GM23338 (cell line): ENCODE results near the gene TOE1. TPM values are rescaled to one million over a fixed set of nuclear protein-coding genes. Genes with fewer than 3 reads are reported as not detected.
A peak's percentile ranks its signal among the peaks of the same experiment; 100 is the strongest.

ENCODE experiments used
- ATAC-seq: fragments of 200-7000 bp; cut with Tn5 transposase; 3 replicates; pipeline ENCODE4 v1.9.1; 2020
- DNase-seq: peaks from one replicate; pipeline ENCODE4 v3.0.0-alpha.2; 2015; ENCODE audit warnings: low spot score
- H2AFZ ChIP-seq: fragments of 200-600 bp; sonication (generic); 2 replicates; pipeline ENCODE4 v1.8.0; 2016; ENCODE audit warnings: antibody characterized with exemption, mild to moderate bottlenecking, moderate library complexity
- H3F3A ChIP-seq: fragments of 200-600 bp; sonication (generic); replicated peaks from 2 replicates; pipeline ENCODE4 v1.8.0; 2017; ENCODE audit warnings: antibody characterized with exemption, mixed run types, low read depth
- H3K27ac ChIP-seq: fragments of 200-600 bp; sonication (generic); 2 replicates; pipeline ENCODE4 v1.6.1; 2016; ENCODE audit warnings: low read depth
- H3K27me3 ChIP-seq: fragments of 200-600 bp; sonication (generic); 2 replicates; pipeline ENCODE4 v1.8.0; 2016; ENCODE audit warnings: mild to moderate bottlenecking, mixed run types, moderate library complexity; ENCODE audit not compliant: insufficient read depth
- H3K36me3 ChIP-seq: fragments of 200-600 bp; sonication (generic); 2 replicates; pipeline ENCODE4 v1.8.0; 2016; ENCODE audit warnings: mild to moderate bottlenecking; ENCODE audit not compliant: insufficient read depth
- H3K4me1 ChIP-seq: fragments of 200-600 bp; sonication (generic); 2 replicates; pipeline ENCODE4 v1.8.0; 2016; ENCODE audit warnings: mild to moderate bottlenecking, moderate library complexity; ENCODE audit not compliant: insufficient read depth
- H3K4me2 ChIP-seq: fragments of 200-600 bp; sonication (generic); 2 replicates; pipeline ENCODE4 v1.7.1; 2017; ENCODE audit warnings: mixed run types
- H3K4me3 ChIP-seq: fragments of 200-600 bp; sonication (generic); 2 replicates; pipeline ENCODE4 v1.6.1; 2016; ENCODE audit warnings: mixed run types
- H3K79me2 ChIP-seq: fragments of 200-600 bp; sonication (generic); replicated peaks from 2 replicates; pipeline ENCODE4 v1.8.0; 2017; ENCODE audit warnings: mild to moderate bottlenecking; ENCODE audit not compliant: insufficient read depth
- H3K9me2 ChIP-seq: fragments of 200-600 bp; sonication (generic); 2 replicates; pipeline ENCODE4 v1.8.0; 2017; ENCODE audit not compliant: insufficient read depth
- H4K20me1 ChIP-seq: fragments of 200-600 bp; sonication (generic); replicated peaks from 2 replicates; pipeline ENCODE4 v1.8.0; 2017; ENCODE audit warnings: mild to moderate bottlenecking; ENCODE audit not compliant: insufficient read depth
- H3K27ac Mint-ChIP-seq: 2 replicates; pipeline ENCODE4 v1.8.0; 2020; ENCODE audit warnings: inconsistent platforms, mild to moderate bottlenecking, moderate library complexity, mixed read lengths
- H3K27me3 Mint-ChIP-seq: 3 replicates; pipeline ENCODE4 v1.8.0; 2022; ENCODE audit warnings: low read depth, mild to moderate bottlenecking, moderate library complexity, mixed read lengths, inconsistent platforms; ENCODE audit not compliant: insufficient read depth, poor library complexity
- H3K36me3 Mint-ChIP-seq: 3 replicates; pipeline ENCODE4 v1.8.0; 2021; ENCODE audit warnings: low read depth, mild to moderate bottlenecking, inconsistent platforms, moderate library complexity, mixed read lengths
- H3K4me1 Mint-ChIP-seq: 3 replicates; pipeline ENCODE4 v1.8.0; 2020; ENCODE audit warnings: mild to moderate bottlenecking, inconsistent platforms, mixed read lengths
- H3K4me3 Mint-ChIP-seq: 3 replicates; pipeline ENCODE4 v1.8.0; 2021; ENCODE audit warnings: moderate library complexity, mild to moderate bottlenecking, inconsistent platforms, mixed read lengths
- H3K9me3 Mint-ChIP-seq: 3 replicates; pipeline ENCODE4 v1.8.0; 2020; ENCODE audit warnings: moderate library complexity, mild to moderate bottlenecking, inconsistent platforms, mixed read lengths
- EZH2 ChIP-seq: fragments of 200-600 bp; sonication (generic); IDR thresholded peaks from one replicate; pipeline ENCODE4 v1.8.0; 2017; ENCODE audit warnings: antibody characterized with exemption, mild to moderate bottlenecking, low read depth; ENCODE audit not compliant: unreplicated experiment
- JUNB ChIP-seq: IDR thresholded peaks from one replicate; pipeline ENCODE4 v1.6.1; 2016; ENCODE audit warnings: antibody characterized with exemption; ENCODE audit not compliant: unreplicated experiment
- POLR2AphosphoS5 ChIP-seq: IDR thresholded peaks from 2 replicates; pipeline ENCODE4 v1.6.1; 2016; ENCODE audit warnings: antibody characterized with exemption, low read depth
- polyA plus RNA-seq: library from polyadenylated mRNA; unstranded; fragments of >200 nt; fragmentation: Nextera tagmentation; extraction: Ambion mirVana; gene quantifications from 2 replicates; pipeline ENCODE4 v1.2.1, GENCODE V29; 2016
- total RNA-seq: library from RNA; depleted of rRNA; stranded (reverse); fragments of >200 nt; shearing (Covaris generic); gene quantifications from 2 replicates; pipeline ENCODE4 v1.2.3, GENCODE V29; 2014
- TF ChIP-seq, protein P1 (sequence below): fragments of 250-450 bp; sonication (Bioruptor Pico); IDR thresholded peaks from 2 replicates; pipeline ENCODE4 v1.5.0; 2020; ENCODE audit warnings: mild to moderate bottlenecking, moderate library complexity
- TF ChIP-seq, protein P2 (sequence below): IDR thresholded peaks from 2 replicates; pipeline ENCODE4 v1.6.1; 2016; ENCODE audit warnings: antibody characterized with exemption
- TF ChIP-seq, protein P3 (sequence below), 2 experiments: fragments of 200-600 bp in 1 of 2; sonication (generic) in 1 of 2; conservative IDR thresholded peaks; 2 replicates each; pipeline versions ENCODE4 v1.5.1 to v1.6.1; 2016 to 2017; ENCODE audit warnings: antibody characterized with exemption in 2 of 2, low read depth in 2 of 2, mild to moderate bottlenecking in 2 of 2, moderate library complexity in 1 of 2

TOE1 gene
- total and polyA plus RNA-seq, 2 experiments from 2014 or later, result 9.1 to 18.4 TPM

DNA sequence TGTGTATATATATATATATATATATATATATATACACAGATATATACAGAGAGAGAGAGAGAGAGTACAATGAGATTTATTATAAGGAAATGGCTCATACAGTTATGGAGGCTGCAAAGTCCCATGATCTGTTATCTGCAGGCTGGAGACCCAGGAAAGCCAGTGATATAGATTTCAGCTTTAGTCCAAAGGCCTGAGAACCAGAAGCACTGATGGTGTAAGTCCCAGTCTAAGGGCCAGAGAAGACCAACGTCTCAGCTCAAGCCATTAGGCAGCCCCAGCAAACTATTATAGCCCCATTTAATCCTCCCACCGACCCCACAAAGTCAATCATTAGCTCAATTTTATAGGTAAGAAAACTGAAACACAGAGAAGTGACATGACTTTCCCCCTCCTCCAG, 48.3 kb upstream of the TOE1 start:
- H2AFZ ChIP-seq, result no peak overlapping the region
- H4K20me1 ChIP-seq, result no peaks in the 10 kb centered on the region
- no peaks in the 10 kb centered on the region for H3K79me2 ChIP-seq
- no peaks in the 10 kb centered on the region for H3K36me3 Mint-ChIP-seq
- H3K9me2 ChIP-seq, result no peaks in the 10 kb centered on the region
- no peaks in the 10 kb centered on the region for H3K27me3 ChIP-seq
- no peak overlapping the region for H3K27ac ChIP-seq
- H3K27me3 Mint-ChIP-seq, result no peaks in the 10 kb centered on the region
- H3K4me3 ChIP-seq, result no peak overlapping the region
- H3K4me3 Mint-ChIP-seq, result no peak overlapping the region
- no peaks in the 10 kb centered on the region for H3K4me1 Mint-ChIP-seq
- no peak for ATAC-seq
- no peaks in the 10 kb centered on the region for H3K9me3 Mint-ChIP-seq
- TF ChIP-seq POLR2AphosphoS5 (no peak), EZH2 (no peak)
- no peaks in the 10 kb centered on the region for H3K36me3 ChIP-seq
- no peaks in the 10 kb centered on the region for H3F3A ChIP-seq
- no peaks in the 10 kb centered on the region for H3K4me1 ChIP-seq
- DNase-seq, result no peak
- H3K27ac Mint-ChIP-seq, result no peak overlapping the region
- no peak overlapping the region for H3K4me2 ChIP-seq

DNA sequence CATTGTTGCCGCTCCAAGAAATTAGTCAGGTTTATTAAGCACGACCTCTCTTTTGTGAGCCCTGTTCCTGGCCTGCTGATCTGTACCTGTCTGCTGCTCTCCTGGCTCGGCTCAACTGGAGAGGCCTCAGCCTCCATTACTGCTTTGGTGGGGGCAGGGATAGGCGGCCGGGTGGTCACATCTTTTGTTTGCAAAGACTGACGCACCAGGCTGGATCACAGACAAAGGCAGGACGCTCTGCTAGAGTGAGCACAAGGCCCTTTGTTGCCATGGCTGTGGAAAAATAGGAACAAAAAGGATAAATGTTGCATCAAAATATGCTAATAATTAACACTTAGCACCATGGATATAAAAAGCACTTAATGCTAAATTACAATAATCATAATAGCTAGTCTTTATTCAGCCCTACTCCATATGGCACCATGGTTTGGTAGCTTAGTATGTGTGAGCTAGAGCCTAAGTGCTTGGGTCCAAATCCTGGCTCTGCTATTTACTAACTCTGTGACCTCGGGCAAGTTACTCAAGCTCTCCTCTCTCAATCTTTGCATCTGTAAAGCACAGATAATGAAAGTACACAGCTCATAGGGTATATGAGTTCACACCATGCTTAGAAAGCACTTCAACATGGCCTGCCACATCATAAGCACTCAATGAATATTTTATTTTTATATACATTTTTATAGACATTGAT, 42.2 kb upstream of the TOE1 start:
- Histone ChIP-seq H3K79me2 (no peaks in the 10 kb centered on the region), H3K9me2 (no peaks in the 10 kb centered on the region), H3K27ac (no peak overlapping the region), H4K20me1 (no peaks in the 10 kb centered on the region), H3F3A (0 out of 2 replicates have a peak, but pooled peaks cover 5% of the 10 kb centered on the region), H3K27me3 (no peaks in the 10 kb centered on the region), H3K4me3 (no peak overlapping the region), H3K36me3 (no peaks in the 10 kb centered on the region), H3K4me2 (no peak overlapping the region), H2AFZ (peak overlapping the region; percentile 87), H3K4me1 (0 out of 2 replicates have a peak, but pooled peaks cover 9% of the 10 kb centered on the region)
- H3K27ac Mint-ChIP-seq, result no peak overlapping the region; the same call in 1 of the 2 replicates
- no peak for TF ChIP-seq EZH2
- H3K9me3 Mint-ChIP-seq, result no peaks in the 10 kb centered on the region
- DNase-seq, result no peak
- no peak; the same call in 2 of the 3 replicates for ATAC-seq
- peaks cover 17% of the 10 kb centered on the region for H3K4me1 Mint-ChIP-seq
- H3K36me3 Mint-ChIP-seq, result no peaks in the 10 kb centered on the region
- no peak overlapping the region for H3K4me3 Mint-ChIP-seq
- H3K27me3 Mint-ChIP-seq, result no peaks in the 10 kb centered on the region

DNA sequence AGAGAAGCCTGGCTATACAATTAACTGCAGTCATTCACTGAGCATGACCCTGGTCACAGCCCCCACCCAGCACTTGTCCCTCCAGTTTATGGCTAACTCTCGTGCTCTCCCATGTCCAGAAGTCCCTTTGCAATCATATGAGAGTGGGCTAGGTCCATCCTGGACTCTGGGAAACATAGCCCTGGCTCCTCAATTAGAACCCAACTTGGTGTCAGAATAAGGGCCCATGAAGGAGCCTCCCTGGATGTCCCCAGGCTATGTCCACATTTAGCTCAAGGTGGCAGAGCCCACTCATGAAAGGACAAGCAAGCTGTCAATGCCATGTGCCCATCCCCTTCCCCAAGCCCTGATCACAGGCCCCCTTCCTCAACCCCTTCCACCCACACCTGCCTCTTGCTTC, 40.7 kb upstream of the TOE1 start:
- Mint-ChIP-seq H3K9me3 (no peaks in the 10 kb centered on the region), H3K4me1 (peaks cover 21% of the 10 kb centered on the region), H3K27ac (no peak overlapping the region), H3K36me3 (no peaks in the 10 kb centered on the region), H3K27me3 (peaks cover 5% of the 10 kb centered on the region), H3K4me3 (no peak overlapping the region)
- Histone ChIP-seq H3K9me2 (no peaks in the 10 kb centered on the region), H3K4me3 (no peak overlapping the region), H3K4me2 (no peak overlapping the region), H3K79me2 (no peaks in the 10 kb centered on the region), H3F3A (0 out of 2 replicates have a peak, but pooled peaks cover 5% of the 10 kb centered on the region), H2AFZ (no peak overlapping the region), H3K27ac (no peak overlapping the region), H3K27me3 (no peaks in the 10 kb centered on the region), H3K4me1 (peaks cover 11% of the 10 kb centered on the region), H4K20me1 (no peaks in the 10 kb centered on the region), H3K36me3 (no peaks in the 10 kb centered on the region)
- no peak for DNase-seq
- ATAC-seq, result no peak
- TF ChIP-seq, protein P1, sequence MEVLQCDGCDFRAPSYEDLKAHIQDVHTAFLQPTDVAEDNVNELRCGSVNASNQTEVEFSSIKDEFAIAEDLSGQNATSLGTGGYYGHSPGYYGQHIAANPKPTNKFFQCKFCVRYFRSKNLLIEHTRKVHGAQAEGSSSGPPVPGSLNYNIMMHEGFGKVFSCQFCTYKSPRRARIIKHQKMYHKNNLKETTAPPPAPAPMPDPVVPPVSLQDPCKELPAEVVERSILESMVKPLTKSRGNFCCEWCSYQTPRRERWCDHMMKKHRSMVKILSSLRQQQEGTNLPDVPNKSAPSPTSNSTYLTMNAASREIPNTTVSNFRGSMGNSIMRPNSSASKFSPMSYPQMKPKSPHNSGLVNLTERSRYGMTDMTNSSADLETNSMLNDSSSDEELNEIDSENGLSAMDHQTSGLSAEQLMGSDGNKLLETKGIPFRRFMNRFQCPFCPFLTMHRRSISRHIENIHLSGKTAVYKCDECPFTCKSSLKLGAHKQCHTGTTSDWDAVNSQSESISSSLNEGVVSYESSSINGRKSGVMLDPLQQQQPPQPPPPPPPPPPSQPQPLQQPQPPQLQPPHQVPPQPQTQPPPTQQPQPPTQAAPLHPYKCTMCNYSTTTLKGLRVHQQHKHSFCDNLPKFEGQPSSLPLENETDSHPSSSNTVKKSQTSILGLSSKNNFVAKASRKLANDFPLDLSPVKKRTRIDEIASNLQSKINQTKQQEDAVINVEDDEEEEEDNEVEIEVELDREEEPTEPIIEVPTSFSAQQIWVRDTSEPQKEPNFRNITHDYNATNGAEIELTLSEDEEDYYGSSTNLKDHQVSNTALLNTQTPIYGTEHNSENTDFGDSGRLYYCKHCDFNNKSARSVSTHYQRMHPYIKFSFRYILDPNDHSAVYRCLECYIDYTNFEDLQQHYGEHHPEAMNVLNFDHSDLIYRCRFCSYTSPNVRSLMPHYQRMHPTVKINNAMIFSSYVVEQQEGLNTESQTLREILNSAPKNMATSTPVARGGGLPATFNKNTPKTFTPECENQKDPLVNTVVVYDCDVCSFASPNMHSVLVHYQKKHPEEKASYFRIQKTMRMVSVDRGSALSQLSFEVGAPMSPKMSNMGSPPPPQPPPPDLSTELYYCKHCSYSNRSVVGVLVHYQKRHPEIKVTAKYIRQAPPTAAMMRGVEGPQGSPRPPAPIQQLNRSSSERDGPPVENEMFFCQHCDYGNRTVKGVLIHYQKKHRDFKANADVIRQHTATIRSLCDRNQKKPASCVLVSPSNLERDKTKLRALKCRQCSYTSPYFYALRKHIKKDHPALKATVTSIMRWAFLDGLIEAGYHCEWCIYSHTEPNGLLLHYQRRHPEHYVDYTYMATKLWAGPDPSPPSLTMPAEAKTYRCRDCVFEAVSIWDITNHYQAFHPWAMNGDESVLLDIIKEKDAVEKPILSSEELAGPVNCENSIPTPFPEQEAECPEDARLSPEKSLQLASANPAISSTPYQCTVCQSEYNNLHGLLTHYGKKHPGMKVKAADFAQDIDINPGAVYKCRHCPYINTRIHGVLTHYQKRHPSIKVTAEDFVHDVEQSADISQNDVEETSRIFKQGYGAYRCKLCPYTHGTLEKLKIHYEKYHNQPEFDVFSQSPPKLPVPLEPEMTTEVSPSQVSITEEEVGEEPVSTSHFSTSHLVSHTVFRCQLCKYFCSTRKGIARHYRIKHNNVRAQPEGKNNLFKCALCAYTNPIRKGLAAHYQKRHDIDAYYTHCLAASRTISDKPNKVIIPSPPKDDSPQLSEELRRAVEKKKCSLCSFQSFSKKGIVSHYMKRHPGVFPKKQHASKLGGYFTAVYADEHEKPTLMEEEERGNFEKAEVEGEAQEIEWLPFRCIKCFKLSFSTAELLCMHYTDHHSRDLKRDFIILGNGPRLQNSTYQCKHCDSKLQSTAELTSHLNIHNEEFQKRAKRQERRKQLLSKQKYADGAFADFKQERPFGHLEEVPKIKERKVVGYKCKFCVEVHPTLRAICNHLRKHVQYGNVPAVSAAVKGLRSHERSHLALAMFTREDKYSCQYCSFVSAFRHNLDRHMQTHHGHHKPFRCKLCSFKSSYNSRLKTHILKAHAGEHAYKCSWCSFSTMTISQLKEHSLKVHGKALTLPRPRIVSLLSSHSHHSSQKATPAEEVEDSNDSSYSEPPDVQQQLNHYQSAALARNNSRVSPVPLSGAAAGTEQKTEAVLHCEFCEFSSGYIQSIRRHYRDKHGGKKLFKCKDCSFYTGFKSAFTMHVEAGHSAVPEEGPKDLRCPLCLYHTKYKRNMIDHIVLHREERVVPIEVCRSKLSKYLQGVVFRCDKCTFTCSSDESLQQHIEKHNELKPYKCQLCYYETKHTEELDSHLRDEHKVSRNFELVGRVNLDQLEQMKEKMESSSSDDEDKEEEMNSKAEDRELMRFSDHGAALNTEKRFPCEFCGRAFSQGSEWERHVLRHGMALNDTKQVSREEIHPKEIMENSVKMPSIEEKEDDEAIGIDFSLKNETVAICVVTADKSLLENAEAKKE (CRISPR knock-in tag), result no peak
- TF ChIP-seq, protein P2, sequence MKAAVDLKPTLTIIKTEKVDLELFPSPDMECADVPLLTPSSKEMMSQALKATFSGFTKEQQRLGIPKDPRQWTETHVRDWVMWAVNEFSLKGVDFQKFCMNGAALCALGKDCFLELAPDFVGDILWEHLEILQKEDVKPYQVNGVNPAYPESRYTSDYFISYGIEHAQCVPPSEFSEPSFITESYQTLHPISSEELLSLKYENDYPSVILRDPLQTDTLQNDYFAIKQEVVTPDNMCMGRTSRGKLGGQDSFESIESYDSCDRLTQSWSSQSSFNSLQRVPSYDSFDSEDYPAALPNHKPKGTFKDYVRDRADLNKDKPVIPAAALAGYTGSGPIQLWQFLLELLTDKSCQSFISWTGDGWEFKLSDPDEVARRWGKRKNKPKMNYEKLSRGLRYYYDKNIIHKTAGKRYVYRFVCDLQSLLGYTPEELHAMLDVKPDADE, result no peak
- TF ChIP-seq, protein P3, sequence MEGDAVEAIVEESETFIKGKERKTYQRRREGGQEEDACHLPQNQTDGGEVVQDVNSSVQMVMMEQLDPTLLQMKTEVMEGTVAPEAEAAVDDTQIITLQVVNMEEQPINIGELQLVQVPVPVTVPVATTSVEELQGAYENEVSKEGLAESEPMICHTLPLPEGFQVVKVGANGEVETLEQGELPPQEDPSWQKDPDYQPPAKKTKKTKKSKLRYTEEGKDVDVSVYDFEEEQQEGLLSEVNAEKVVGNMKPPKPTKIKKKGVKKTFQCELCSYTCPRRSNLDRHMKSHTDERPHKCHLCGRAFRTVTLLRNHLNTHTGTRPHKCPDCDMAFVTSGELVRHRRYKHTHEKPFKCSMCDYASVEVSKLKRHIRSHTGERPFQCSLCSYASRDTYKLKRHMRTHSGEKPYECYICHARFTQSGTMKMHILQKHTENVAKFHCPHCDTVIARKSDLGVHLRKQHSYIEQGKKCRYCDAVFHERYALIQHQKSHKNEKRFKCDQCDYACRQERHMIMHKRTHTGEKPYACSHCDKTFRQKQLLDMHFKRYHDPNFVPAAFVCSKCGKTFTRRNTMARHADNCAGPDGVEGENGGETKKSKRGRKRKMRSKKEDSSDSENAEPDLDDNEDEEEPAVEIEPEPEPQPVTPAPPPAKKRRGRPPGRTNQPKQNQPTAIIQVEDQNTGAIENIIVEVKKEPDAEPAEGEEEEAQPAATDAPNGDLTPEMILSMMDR (conservative IDR thresholded peaks at IDR 0.05; ENCODE audit: low read depth in 2 of 2), result no peak
- TF ChIP-seq POLR2AphosphoS5 (no peak), EZH2 (no peak), JUNB (no peak)
